ENCODE data around the gene UNCX.

DNA sequence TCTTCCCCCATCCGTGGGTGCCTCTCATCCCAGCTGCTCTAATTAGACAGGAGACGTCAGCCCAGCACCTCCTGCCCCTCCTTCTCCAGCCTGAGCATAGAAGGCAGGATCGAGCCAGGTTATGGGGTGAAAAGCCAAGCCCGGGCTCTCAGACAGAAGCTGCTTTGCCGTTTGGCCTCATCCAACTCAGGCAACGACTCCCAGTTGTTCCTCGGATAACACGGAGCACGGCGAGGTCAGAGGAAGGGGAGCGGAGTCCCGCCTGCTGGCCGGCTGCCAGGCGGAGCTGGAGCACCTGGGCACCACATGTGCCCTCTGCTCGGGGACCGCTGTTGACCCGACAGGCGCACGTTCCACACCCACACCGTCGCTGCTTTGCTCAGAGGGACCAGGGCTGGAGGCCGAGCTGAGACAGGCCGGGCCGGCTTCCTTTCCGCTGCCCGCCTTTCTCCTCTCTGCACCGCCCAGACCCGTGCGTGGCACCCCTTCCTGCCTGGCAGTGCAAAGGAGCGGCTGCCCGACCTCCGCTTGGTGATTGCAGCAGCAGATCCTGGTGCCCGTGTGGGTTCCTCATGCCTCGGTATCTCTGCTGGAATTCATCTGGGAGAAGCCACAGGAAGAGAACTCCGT lies 21.6 kb upstream of the UNCX start:
- TF ChIP-seq, protein P1, sequence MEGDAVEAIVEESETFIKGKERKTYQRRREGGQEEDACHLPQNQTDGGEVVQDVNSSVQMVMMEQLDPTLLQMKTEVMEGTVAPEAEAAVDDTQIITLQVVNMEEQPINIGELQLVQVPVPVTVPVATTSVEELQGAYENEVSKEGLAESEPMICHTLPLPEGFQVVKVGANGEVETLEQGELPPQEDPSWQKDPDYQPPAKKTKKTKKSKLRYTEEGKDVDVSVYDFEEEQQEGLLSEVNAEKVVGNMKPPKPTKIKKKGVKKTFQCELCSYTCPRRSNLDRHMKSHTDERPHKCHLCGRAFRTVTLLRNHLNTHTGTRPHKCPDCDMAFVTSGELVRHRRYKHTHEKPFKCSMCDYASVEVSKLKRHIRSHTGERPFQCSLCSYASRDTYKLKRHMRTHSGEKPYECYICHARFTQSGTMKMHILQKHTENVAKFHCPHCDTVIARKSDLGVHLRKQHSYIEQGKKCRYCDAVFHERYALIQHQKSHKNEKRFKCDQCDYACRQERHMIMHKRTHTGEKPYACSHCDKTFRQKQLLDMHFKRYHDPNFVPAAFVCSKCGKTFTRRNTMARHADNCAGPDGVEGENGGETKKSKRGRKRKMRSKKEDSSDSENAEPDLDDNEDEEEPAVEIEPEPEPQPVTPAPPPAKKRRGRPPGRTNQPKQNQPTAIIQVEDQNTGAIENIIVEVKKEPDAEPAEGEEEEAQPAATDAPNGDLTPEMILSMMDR (conservative IDR thresholded peaks at IDR 0.05; ENCODE audit: low read length), result no peak
- TF ChIP-seq EZH2phosphoT487 (IDR thresholded peaks at IDR 0.05; ENCODE audit: borderline replicate concordance), result no peak
